GM10248 (cell line): ENCODE results near the gene AFDN.

Source experiments
- CTCF ChIA-PET: fragments of 300-600 bp; sonication (Branson Sonifier 250); formaldehyde crosslinking; extraction: SDS; loops from one replicate; lab custom pipeline; 2021; ENCODE audit warnings: antibody characterized with exemption; lab: Yijun Ruan, JAX
- POLR2A ChIA-PET: fragments of 350-650 bp; sonication (Branson Sonifier 250); formaldehyde crosslinking; extraction: SDS; loops from one replicate; lab custom pipeline; 2020; ENCODE audit warnings: antibody characterized with exemption; lab: Yijun Ruan, JAX
- DNase-seq: peaks from one replicate; pipeline ENCODE4 v3.0.0; 2012; ENCODE audit errors: extremely low spot score
- TF ChIP-seq, protein P1 (sequence below): IDR thresholded peaks from 2 replicates; pipeline ENCODE4 v1.5.1; 2012; ENCODE audit warnings: mild to moderate bottlenecking, low read depth; ENCODE audit errors: extremely low read depth, missing control alignments, control extremely low read depth

Gene AFDN

DNA sequence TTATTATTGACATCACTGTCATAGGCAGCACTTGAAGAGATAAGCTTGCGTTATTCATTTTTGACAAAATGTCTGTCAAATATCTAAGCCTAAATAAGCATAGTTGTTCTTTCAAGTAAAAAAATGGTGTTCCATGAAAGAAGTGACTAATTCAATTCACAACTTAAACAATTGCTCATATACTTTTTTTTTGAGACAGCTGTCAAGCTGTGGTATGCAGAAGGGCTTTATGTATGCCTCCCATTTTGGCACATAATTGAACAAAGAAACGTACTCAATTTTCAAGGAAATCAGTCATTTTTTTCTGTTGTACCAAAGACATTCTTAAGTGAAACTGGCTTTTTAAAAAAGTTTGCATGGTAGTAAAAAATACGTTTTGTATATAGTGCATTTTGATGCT is 8.5 kb downstream of the AFDN start:
- ChIA-PET CTCF (interaction anchor here (2.2 kb wide), 1 partner anchor 8 kb away, joined by 5 read pairs; no protein-coding TSS in a partner anchor), POLR2A (no interaction called here)
- TF ChIP-seq, protein P1, sequence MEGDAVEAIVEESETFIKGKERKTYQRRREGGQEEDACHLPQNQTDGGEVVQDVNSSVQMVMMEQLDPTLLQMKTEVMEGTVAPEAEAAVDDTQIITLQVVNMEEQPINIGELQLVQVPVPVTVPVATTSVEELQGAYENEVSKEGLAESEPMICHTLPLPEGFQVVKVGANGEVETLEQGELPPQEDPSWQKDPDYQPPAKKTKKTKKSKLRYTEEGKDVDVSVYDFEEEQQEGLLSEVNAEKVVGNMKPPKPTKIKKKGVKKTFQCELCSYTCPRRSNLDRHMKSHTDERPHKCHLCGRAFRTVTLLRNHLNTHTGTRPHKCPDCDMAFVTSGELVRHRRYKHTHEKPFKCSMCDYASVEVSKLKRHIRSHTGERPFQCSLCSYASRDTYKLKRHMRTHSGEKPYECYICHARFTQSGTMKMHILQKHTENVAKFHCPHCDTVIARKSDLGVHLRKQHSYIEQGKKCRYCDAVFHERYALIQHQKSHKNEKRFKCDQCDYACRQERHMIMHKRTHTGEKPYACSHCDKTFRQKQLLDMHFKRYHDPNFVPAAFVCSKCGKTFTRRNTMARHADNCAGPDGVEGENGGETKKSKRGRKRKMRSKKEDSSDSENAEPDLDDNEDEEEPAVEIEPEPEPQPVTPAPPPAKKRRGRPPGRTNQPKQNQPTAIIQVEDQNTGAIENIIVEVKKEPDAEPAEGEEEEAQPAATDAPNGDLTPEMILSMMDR, result no peak
- no peak for DNase-seq

DNA sequence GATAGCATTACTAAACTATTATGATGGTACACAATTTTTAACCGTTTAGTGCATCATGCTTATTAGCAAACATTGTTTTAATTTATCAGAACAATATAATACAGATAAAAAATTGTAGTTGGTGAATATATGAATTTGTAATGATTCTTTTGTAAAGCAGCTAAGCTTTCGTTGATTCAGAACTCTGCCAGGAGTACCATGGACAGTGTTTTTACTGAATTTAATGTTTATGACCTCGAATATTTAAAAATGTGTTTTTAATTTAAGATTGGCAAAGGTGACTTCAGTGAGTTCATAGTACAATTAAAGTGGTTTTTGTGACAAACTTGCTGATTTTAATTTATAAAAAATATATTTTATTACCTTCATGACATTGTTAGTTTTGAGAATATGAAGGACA is 10.0 kb downstream of the AFDN start:
- ChIA-PET POLR2A (no interaction called here), CTCF (no interaction called here)
- TF ChIP-seq, protein P1, result no peak
- DNase-seq, result no peak

DNA sequence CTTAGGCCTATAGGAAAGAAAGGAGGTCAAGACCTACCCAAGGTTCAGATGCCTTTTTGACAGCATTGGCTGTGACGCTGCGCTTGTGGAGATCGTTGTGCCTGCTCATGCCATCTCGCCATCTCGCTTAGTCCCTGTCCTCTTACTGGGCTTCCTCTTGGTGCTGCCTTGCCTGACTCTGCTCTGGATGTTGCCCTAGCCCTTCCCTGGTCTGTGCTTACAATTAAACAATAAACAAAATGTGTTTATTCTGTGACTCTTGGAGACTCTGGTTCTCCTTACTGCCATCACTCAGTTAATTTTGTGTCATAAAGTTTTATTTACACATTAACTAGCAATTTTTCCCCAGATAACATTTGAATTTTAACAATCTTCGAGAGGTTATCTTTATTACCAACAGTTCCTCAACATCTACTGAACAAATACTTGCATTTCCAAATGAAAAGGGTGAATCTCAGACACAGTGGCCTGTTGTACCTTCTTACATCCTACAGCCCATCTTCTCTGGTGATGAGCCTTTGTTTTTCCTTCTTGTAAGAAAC is 11.6 kb downstream of the AFDN start:
- ChIA-PET CTCF (no interaction called here), POLR2A (no interaction called here)
- TF ChIP-seq, protein P1, result no peak
- DNase-seq, result no peak

DNA sequence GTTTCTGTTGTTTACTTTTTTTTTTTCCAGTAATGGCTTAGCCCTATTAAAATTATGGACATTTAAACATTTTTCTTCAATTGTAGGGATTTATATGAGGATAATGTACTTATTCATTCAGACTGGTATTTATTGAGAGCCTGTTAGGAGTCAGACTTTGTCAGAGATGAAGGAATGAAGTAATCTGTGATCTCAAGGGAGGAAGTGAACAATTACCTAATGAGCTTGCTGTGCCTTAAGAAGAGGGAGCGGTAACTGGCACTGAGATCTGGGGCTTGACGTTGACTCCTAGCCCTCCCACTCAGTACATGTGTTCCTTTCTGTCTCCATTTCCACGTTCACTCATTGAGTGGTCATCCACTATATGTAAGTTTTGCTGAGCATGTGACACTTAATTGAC is 12.6 kb downstream of the AFDN start:
- CTCF ChIA-PET, result interaction anchor here (1.4 to 2.1 kb wide), 3 partner anchors 9 to 37 kb away, joined by 4 to 7 read pairs (median 5); no protein-coding TSS in a partner anchor
- TF ChIP-seq, protein P1, result no peak

DNA sequence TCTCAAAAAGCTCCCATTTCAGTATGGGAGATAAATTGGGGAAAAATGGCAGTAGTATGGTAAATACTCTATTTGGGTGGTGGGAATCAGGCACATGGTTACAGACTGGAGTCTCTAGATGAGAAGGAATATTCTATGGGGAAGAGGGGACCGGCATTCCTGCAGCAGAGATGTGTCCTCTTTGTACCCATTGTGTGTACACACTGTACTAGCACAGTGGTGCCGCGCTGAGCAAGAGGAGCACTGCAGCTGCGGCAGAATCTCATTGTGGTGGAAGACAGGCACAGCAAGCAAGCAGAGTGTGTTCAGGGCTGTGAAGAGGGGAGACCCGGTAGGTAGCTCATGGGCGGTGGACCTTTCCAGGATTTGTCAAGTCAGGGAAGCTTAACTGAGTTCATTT is 13.0 kb downstream of the AFDN start:
- TF ChIP-seq, protein P1, result no peak
- DNase-seq, result no peak
- CTCF ChIA-PET, result interaction anchor here (1.4 to 2.1 kb wide), 3 partner anchors 9 to 37 kb away, joined by 4 to 7 read pairs (median 5); no protein-coding TSS in a partner anchor
- POLR2A ChIA-PET, result no interaction called here

More for the DNA sequence above, 12.6 kb downstream of the AFDN start:
- DNase-seq, result no peak
- POLR2A ChIA-PET, result no interaction called here

DNA sequence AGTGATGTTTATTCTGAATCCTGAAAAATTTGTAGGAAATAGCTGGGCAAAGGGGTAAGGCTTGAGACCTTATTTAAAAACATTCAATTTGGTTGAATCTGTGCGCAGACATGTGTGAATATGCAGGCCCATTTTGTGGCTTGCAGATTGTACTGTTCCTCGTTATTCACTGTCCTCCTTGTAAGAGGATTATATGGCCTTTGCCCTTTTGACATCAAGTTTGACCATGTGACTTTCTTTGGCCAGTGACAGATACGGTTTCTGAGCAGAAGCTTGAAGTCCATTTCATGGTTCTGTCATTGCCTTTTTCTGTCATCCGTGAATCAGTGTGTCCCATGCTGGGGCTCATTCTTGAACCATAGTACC is 13.4 kb downstream of the AFDN start:
- TF ChIP-seq, protein P1, result no peak
- ChIA-PET CTCF (interaction anchor here (1.4 to 2.1 kb wide), 3 partner anchors 10 to 36 kb away, joined by 4 to 7 read pairs (median 5); no protein-coding TSS in a partner anchor), POLR2A (no interaction called here)
- DNase-seq, result no peak
